H1 (cell line): ENCODE measurements around the gene CISD1. TPM values are rescaled to one million over a fixed set of nuclear protein-coding genes. Genes with fewer than 3 reads are reported as not detected.

Experiments
- CTCF ChIA-PET: fragments of 300-600 bp; sonication (Branson Sonifier 250); formaldehyde crosslinking; loops from one replicate; lab custom pipeline; 2021; ENCODE audit not compliant: partially characterized antibody; lab: Charles Lee
- POLR2A ChIA-PET: fragments of 300-600 bp; sonication (Branson Sonifier 250); formaldehyde crosslinking; loops from one replicate; lab custom pipeline; 2021; ENCODE audit warnings: inconsistent platforms; ENCODE audit not compliant: partially characterized antibody; lab: Charles Lee
- DNase-seq, 2 experiments: peaks; one replicate each; pipeline versions ENCODE4 v3.0.0 to v3.0.0-alpha.2; 2010 to 2022; ENCODE audit warnings: low spot score in 2 of 2, low read depth in 1 of 2, mixed read lengths in 1 of 2
- FAIRE-seq: peaks from 2 replicates; lab custom pipeline; 2011; peaks lifted over from hg19 to GRCh38; lab: Jason Lieb, UNC
- H2AFZ ChIP-seq: 2 replicates; pipeline ENCODE4 v1.8.1; 2012; ENCODE audit warnings: low read length, inconsistent platforms
- H2AK5ac ChIP-seq: 2 replicates; pipeline ENCODE4 v1.6.1; 2013; ENCODE audit warnings: low read depth, low read length
- H2BK120ac ChIP-seq: replicated peaks from 2 replicates; pipeline ENCODE3; 2013; ENCODE audit warnings: low read depth, low read length, inconsistent platforms
- H2BK12ac ChIP-seq: 2 replicates; pipeline ENCODE4 v1.6.1; 2013; ENCODE audit warnings: low read depth, low read length
- H2BK15ac ChIP-seq: 2 replicates; pipeline ENCODE4 v1.6.1; 2013; ENCODE audit warnings: low read length
- H2BK20ac ChIP-seq: 2 replicates; pipeline ENCODE4 v1.6.1; 2013; ENCODE audit warnings: low read length
- H2BK5ac ChIP-seq: 2 replicates; pipeline ENCODE4 v1.6.1; 2013; ENCODE audit warnings: low read depth, low read length
- H3K14ac ChIP-seq: 2 replicates; pipeline ENCODE4 v1.6.1; 2013; ENCODE audit warnings: inconsistent platforms; ENCODE audit not compliant: insufficient read length
- H3K18ac ChIP-seq: 2 replicates; pipeline ENCODE4 v1.6.1; 2013; ENCODE audit warnings: low read length; ENCODE audit errors: extremely low read depth
- H3K23ac ChIP-seq: 2 replicates; pipeline ENCODE4 v1.6.1; 2013; ENCODE audit warnings: inconsistent platforms; ENCODE audit not compliant: insufficient read length
- H3K23me2 ChIP-seq: 2 replicates; pipeline ENCODE4 v1.6.1; 2013; ENCODE audit warnings: low read depth, low read length
- H3K27ac ChIP-seq: 2 replicates; pipeline ENCODE4 v1.6.1; 2011; ENCODE audit warnings: low read depth, low read length, inconsistent platforms
- H3K27me3 ChIP-seq, 4 experiments: replicated peaks in 1 of 4; 1 replicate in 1 of 4; 2 replicates in 3 of 4; pipeline versions ENCODE4 v1.6.1 to v1.8.1; 2011 to 2013; ENCODE audit warnings: low read length in 3 of 4, mild to moderate bottlenecking in 3 of 4, inconsistent platforms in 2 of 4, mixed read lengths in 2 of 4, moderate library complexity in 1 of 4; ENCODE audit not compliant: control insufficient read depth in 3 of 4, insufficient read depth in 3 of 4; ENCODE audit errors: extremely low read depth in 1 of 4
- H3K36me3 ChIP-seq, 4 experiments: 2 replicates each; pipeline versions ENCODE4 v1.6.1 to v1.8.1; 2011 to 2013; ENCODE audit warnings: mild to moderate bottlenecking in 4 of 4, low read length in 3 of 4, moderate library complexity in 2 of 4, control low read depth in 1 of 4, inconsistent platforms in 1 of 4; ENCODE audit not compliant: insufficient read depth in 4 of 4, control insufficient read depth in 2 of 4
- H3K4ac ChIP-seq: replicated peaks from 2 replicates; pipeline ENCODE3; 2013; ENCODE audit warnings: low read length, low read depth, mixed read lengths, inconsistent platforms; ENCODE audit not compliant: insufficient read length
- H3K4me1 ChIP-seq, 4 experiments: replicated peaks in 1 of 4; 1 replicate in 1 of 4; 2 replicates in 3 of 4; pipeline versions ENCODE4 v1.6.1 to v1.8.1; 2011 to 2013; ENCODE audit warnings: low read length in 3 of 4, inconsistent platforms in 2 of 4, mixed read lengths in 1 of 4; ENCODE audit not compliant: insufficient read depth in 4 of 4, control insufficient read depth in 3 of 4
- H3K4me2 ChIP-seq, 2 experiments: 2 replicates each; pipeline versions ENCODE4 v1.6.1 to v1.8.1; 2011 to 2013; ENCODE audit warnings: low read depth in 2 of 2, low read length in 2 of 2, control low read depth in 1 of 2, inconsistent platforms in 1 of 2, mild to moderate bottlenecking in 1 of 2; ENCODE audit not compliant: insufficient read depth in 1 of 2
- H3K4me3 ChIP-seq, 4 experiments: fragments of 200-600, 300-600 bp in 1 of 4; sonication (generic), shearing (Covaris generic), sonication (Bioruptor Twin) in 1 of 4; 2 replicates each; pipeline versions ENCODE4 v1.5.1 to v1.8.1; 2011 to 2016; ENCODE audit warnings: low read length in 4 of 4, low read depth in 3 of 4, control low read depth in 2 of 4, inconsistent platforms in 2 of 4, mild to moderate bottlenecking in 2 of 4, mixed read lengths in 1 of 4, moderate library complexity in 1 of 4; ENCODE audit not compliant: insufficient read depth in 2 of 4; ENCODE audit errors: extremely low read depth in 1 of 4
- H3K56ac ChIP-seq: replicated peaks from 2 replicates; pipeline ENCODE3; 2013; ENCODE audit warnings: low read depth, mild to moderate bottlenecking, mixed read lengths, low read length, inconsistent platforms; ENCODE audit not compliant: insufficient read length
- H3K79me1 ChIP-seq: 2 replicates; pipeline ENCODE4 v1.6.1; 2013; ENCODE audit warnings: low read depth, low read length, control low read depth
- H3K79me2 ChIP-seq, 2 experiments: 2 replicates each; pipeline versions ENCODE4 v1.6.1 to v1.8.1; 2012 to 2013; ENCODE audit warnings: low read length in 2 of 2, mild to moderate bottlenecking in 2 of 2, inconsistent platforms in 1 of 2; ENCODE audit not compliant: insufficient read depth in 2 of 2, control insufficient read depth in 1 of 2
- H3K9ac ChIP-seq, 4 experiments: replicated peaks in 1 of 4; 1 replicate in 1 of 4; 2 replicates in 3 of 4; pipeline versions ENCODE4 v1.6.1 to v1.8.1; 2011 to 2013; ENCODE audit warnings: low read depth in 3 of 4, low read length in 3 of 4, control low read depth in 2 of 4, mild to moderate bottlenecking in 2 of 4, moderate library complexity in 2 of 4, inconsistent platforms in 1 of 4; ENCODE audit errors: extremely low read depth in 1 of 4
- H3K9me3 ChIP-seq, 2 experiments: 2 replicates each; pipeline versions ENCODE4 v1.6.1 to v1.8.1; 2012 to 2013; ENCODE audit warnings: mild to moderate bottlenecking in 2 of 2, moderate library complexity in 2 of 2, control low read depth in 1 of 2, inconsistent platforms in 1 of 2, low read depth in 1 of 2, low read length in 1 of 2, mixed read lengths in 1 of 2; ENCODE audit not compliant: insufficient read depth in 2 of 2
- H4K20me1 ChIP-seq, 2 experiments: replicated peaks in 1 of 2; 2 replicates each; pipeline versions ENCODE3 to v1.8.1; 2011 to 2013; ENCODE audit warnings: inconsistent platforms in 2 of 2, low read length in 2 of 2, mild to moderate bottlenecking in 1 of 2; ENCODE audit not compliant: insufficient read depth in 2 of 2, control insufficient read depth in 1 of 2
- H4K5ac ChIP-seq: 2 replicates; pipeline ENCODE4 v1.6.1; 2013; ENCODE audit warnings: low read length, low read depth, mixed read lengths, inconsistent platforms; ENCODE audit not compliant: insufficient read length
- H4K8ac ChIP-seq: 2 replicates; pipeline ENCODE4 v1.8.0; 2013; ENCODE audit warnings: mild to moderate bottlenecking, moderate library complexity, low read length, inconsistent platforms; ENCODE audit not compliant: insufficient read depth; ENCODE audit errors: extremely low read depth
- H4K91ac ChIP-seq: replicated peaks from 2 replicates; pipeline ENCODE3; 2013; ENCODE audit warnings: low read length, mixed read lengths, inconsistent platforms; ENCODE audit not compliant: insufficient read length
- ASH2L ChIP-seq: fragments of 200-600, 300-600 bp; sonication (generic); IDR thresholded peaks from one replicate; pipeline ENCODE4 v1.7.1; 2017; ENCODE audit warnings: low read length
- CEBPB ChIP-seq: IDR thresholded peaks from 2 replicates; pipeline ENCODE4 v1.6.1; 2012; ENCODE audit warnings: low read depth, low read length
- CREB1 ChIP-seq: IDR thresholded peaks from 2 replicates; pipeline ENCODE4 v1.6.1; 2012; ENCODE audit warnings: inconsistent platforms
- EGR1 ChIP-seq: IDR thresholded peaks from 2 replicates; pipeline ENCODE4 v1.6.1; 2011; ENCODE audit warnings: low read depth, low read length, borderline replicate concordance
- JUN ChIP-seq: IDR thresholded peaks from 2 replicates; pipeline ENCODE4 v1.6.1; 2011; ENCODE audit warnings: low read depth, mild to moderate bottlenecking, improper control_type of control experiment, low read length
- JUND ChIP-seq: IDR thresholded peaks from 2 replicates; pipeline ENCODE4 v1.6.1; 2011; ENCODE audit warnings: mild to moderate bottlenecking, improper control_type of control experiment, low read length
- POLR2A ChIP-seq, 2 experiments: IDR thresholded peaks; 1 replicate in 1 of 2; 2 replicates in 1 of 2; pipeline ENCODE4 v1.6.1; 2011; ENCODE audit warnings: low read depth in 2 of 2, low read length in 2 of 2, mild to moderate bottlenecking in 2 of 2; ENCODE audit errors: control extremely low read depth in 1 of 2
- RNF2 ChIP-seq: fragments of 200-900, 300-1000 bp; sonication (generic); IDR thresholded peaks from 2 replicates; pipeline ENCODE4 v1.7.1; 2016; ENCODE audit warnings: borderline replicate concordance, low read depth, mild to moderate bottlenecking, antibody characterized with exemption, low read length; ENCODE audit not compliant: poor library complexity, severe bottlenecking; ENCODE audit errors: missing control alignments
- SP4 ChIP-seq: IDR thresholded peaks from 2 replicates; pipeline ENCODE4 v1.6.1; 2012; ENCODE audit warnings: low read length, inconsistent platforms
- TAF1 ChIP-seq: IDR thresholded peaks from 2 replicates; pipeline ENCODE4 v1.6.1; 2011; ENCODE audit warnings: mild to moderate bottlenecking, low read depth, low read length
- TAF7 ChIP-seq: optimal IDR thresholded peaks from 2 replicates; pipeline ENCODE3; 2011; ENCODE audit warnings: low read depth, mild to moderate bottlenecking, inconsistent platforms, low read length, moderate library complexity, borderline replicate concordance
- TEAD4 ChIP-seq: IDR thresholded peaks from 2 replicates; pipeline ENCODE4 v1.6.1; 2012; ENCODE audit warnings: low read depth, low read length, inconsistent platforms, mixed read lengths
- WGBS, 2 experiments: shearing (Covaris generic) in 1 of 2; methylation state at CpG; one replicate each; pipeline versions ENCODE4 v1.1.6 to v1.1.7; 2013 to 2015; ENCODE audit warnings: low lambda C conversion rate in 2 of 2, mixed read lengths in 2 of 2, inconsistent platforms in 1 of 2, low coverage in 1 of 2, missing lambda C conversion rate in 1 of 2; ENCODE audit not compliant: insufficient replicate concordance in 2 of 2, insufficient coverage in 1 of 2, insufficient read length in 1 of 2; ENCODE audit errors: extremely low coverage in 1 of 2, missing lambda C conversion rate in 1 of 2; 5-methylcytosine and 5-hydroxymethylcytosine counted together
- polyA plus RNA-seq, 7 experiments: library from polyadenylated mRNA; depleted of rRNA in 3 of 7; stranded (reverse) in 5 of 7; unstranded in 2 of 7; fragments of >200 nt in 5 of 7; fragments of 200-250 nt in 2 of 7; gene quantifications; 1 replicate in 5 of 7; 2 replicates in 1 of 7; 4 replicates in 1 of 7; pipeline versions ENCODE4 v1.2.1 to v1.2.3, GENCODE V29; 2011 to 2013; ENCODE audit warnings: missing spikeins in 2 of 7, mixed read lengths in 2 of 7
- total RNA-seq: library from RNA; stranded (reverse); fragmentation: NEBNext Ultra II Directional; extraction: Animal tissue kit (Norgen Biotek cat#: 25700); gene quantifications from 2 replicates; pipeline ENCODE4 v1.2.1, GENCODE V29; 2021
- TF ChIP-seq, protein P1 (sequence below): IDR thresholded peaks from 2 replicates; pipeline ENCODE4 v1.6.1; 2011; ENCODE audit warnings: low read depth, mild to moderate bottlenecking, low read length; ENCODE audit not compliant: insufficient read depth
- TF ChIP-seq, protein P2 (sequence below): IDR thresholded peaks from 2 replicates; pipeline ENCODE4 v1.6.1; 2012; ENCODE audit warnings: low read length, inconsistent platforms

CISD1 gene
- total and polyA plus RNA-seq, 2 of the 8 experiments (the other 6 are each of a cell fraction or from before 2014, with no cell fraction given): 22.6 to 43.2 TPM

DNA sequence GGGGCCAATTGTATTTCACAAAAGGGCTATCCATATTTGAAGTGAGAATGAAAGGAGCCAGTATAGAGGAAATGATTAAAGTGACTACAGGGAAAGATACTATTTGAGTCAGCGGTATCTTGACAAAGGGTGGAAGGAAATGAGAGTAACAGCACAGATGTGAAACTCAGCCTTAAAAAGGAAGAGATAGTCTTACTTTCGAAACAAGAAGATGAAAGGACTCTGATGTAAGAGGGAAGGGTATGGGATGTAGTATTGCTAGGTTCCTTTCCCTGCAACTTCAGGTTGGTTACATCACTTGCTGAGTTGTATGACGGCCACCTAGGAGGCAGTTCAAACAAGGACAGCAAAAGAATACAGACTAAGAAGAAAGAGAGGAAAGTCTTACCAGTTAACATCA, 13.7 kb downstream of the CISD1 start:
- ChIA-PET POLR2A (no interaction called here), CTCF (interaction anchor here (0.8 kb wide), 1 partner anchor 9 kb away, joined by 3 read pairs; no protein-coding TSS in a partner anchor)
- H3K4ac ChIP-seq: no peak overlapping the region
- no peak overlapping the region for H2AK5ac ChIP-seq
- H2BK12ac ChIP-seq: no peak overlapping the region
- no peak overlapping the region for H2BK15ac ChIP-seq
- H3K27me3 ChIP-seq: no peaks in the 10 kb centered on the region
- FAIRE-seq (no peak), DNase-seq (no peak)
- H3K36me3 ChIP-seq: peaks cover 0 to 15% (median 2%) of the 10 kb centered on the region in 4 experiments; a peak in 3 of 8 replicates
- no peak overlapping the region for H3K23ac ChIP-seq
- no peak overlapping the region for H2BK120ac ChIP-seq
- no peak overlapping the region for H4K8ac ChIP-seq
- H4K5ac ChIP-seq: no peak overlapping the region
- H3K9me3 ChIP-seq: no peaks in the 10 kb centered on the region
- H2BK20ac ChIP-seq: no peak overlapping the region
- no peak overlapping the region for H2BK5ac ChIP-seq
- no peaks in the 10 kb centered on the region for H3K79me2 ChIP-seq
- H3K23me2 ChIP-seq: no peaks in the 10 kb centered on the region
- no peaks in the 10 kb centered on the region for H4K20me1 ChIP-seq
- H3K4me3 ChIP-seq: no peak overlapping the region
- no peaks in the 10 kb centered on the region for H3K4me1 ChIP-seq
- 89% methylated on average over 3 of the region's 3 CpGs; no CpG with 5 or more reads in 1 of the 2 experiments for WGBS, 2 experiments
- no peak overlapping the region for H3K27ac ChIP-seq
- H3K14ac ChIP-seq: no peak overlapping the region
- no peak overlapping the region for H3K56ac ChIP-seq
- H3K79me1 ChIP-seq: no peaks in the 10 kb centered on the region
- H2AFZ ChIP-seq: no peak overlapping the region
- H3K18ac ChIP-seq: no peak overlapping the region
- no peak overlapping the region for H3K4me2 ChIP-seq
- H3K9ac ChIP-seq: no peak overlapping the region
- no peak overlapping the region for H4K91ac ChIP-seq
- TF ChIP-seq POLR2A (IDR thresholded peaks at IDR 0.05; ENCODE audit: control extremely low read depth in 1 of 2, low read depth in 2 of 2, low read length in 2 of 2) (no peak), ASH2L (no peak), CREB1 (no peak), JUN (no peak), CEBPB (no peak), SP4 (no peak), TAF7 (no peak), JUND (no peak), RNF2 (no peak), TAF1 (no peak), TEAD4 (no peak), EGR1 (no peak)
- TF ChIP-seq, protein P1, sequence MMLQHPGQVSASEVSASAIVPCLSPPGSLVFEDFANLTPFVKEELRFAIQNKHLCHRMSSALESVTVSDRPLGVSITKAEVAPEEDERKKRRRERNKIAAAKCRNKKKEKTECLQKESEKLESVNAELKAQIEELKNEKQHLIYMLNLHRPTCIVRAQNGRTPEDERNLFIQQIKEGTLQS: no peak
- TF ChIP-seq, protein P2, sequence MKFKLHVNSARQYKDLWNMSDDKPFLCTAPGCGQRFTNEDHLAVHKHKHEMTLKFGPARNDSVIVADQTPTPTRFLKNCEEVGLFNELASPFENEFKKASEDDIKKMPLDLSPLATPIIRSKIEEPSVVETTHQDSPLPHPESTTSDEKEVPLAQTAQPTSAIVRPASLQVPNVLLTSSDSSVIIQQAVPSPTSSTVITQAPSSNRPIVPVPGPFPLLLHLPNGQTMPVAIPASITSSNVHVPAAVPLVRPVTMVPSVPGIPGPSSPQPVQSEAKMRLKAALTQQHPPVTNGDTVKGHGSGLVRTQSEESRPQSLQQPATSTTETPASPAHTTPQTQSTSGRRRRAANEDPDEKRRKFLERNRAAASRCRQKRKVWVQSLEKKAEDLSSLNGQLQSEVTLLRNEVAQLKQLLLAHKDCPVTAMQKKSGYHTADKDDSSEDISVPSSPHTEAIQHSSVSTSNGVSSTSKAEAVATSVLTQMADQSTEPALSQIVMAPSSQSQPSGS: no peak
